Activated CD4-positive, alpha-beta T cell treated with anti-CD3 and anti-CD28 coated beads for 36 hours (primary cell): Measurements from ENCODE around the gene SRBD1. TPM values are rescaled to one million over a fixed set of nuclear protein-coding genes. Genes with fewer than 3 reads are reported as not detected.

Source experiments
- ATAC-seq: fragments of 200-7000 bp; cut with Tn5 transposase; one replicate; pipeline ENCODE4 v1.10.0; 2021; ENCODE audit warnings: mild to moderate bottlenecking, moderate library complexity
- CTCF ChIA-PET: fragments of 350-600 bp; sonication (Branson Sonifier 250); formaldehyde crosslinking; loops from one replicate; lab custom pipeline; 2021; ENCODE audit warnings: antibody characterized with exemption; lab: Charles Lee
- POLR2A ChIA-PET: fragments of 350-600 bp; sonication (Branson Sonifier 250); formaldehyde crosslinking; loops from one replicate; lab custom pipeline; 2021; ENCODE audit warnings: antibody characterized with exemption, inconsistent platforms; lab: Charles Lee
- DNase-seq: peaks from one replicate; pipeline ENCODE4 v3.0.0-alpha.2; 2020
- H3K27ac Mint-ChIP-seq: one replicate; pipeline ENCODE4 v1.8.0; 2021; ENCODE audit warnings: mixed read lengths
- H3K27me3 Mint-ChIP-seq: one replicate; pipeline ENCODE4 v1.8.0; 2021; ENCODE audit warnings: mixed read lengths
- H3K36me3 Mint-ChIP-seq: one replicate; pipeline ENCODE4 v1.8.0; 2021; ENCODE audit warnings: low read depth, mixed read lengths
- H3K4me1 Mint-ChIP-seq: one replicate; pipeline ENCODE4 v1.8.0; 2021; ENCODE audit warnings: mixed read lengths
- H3K4me3 Mint-ChIP-seq: one replicate; pipeline ENCODE4 v1.8.0; 2021; ENCODE audit warnings: mild to moderate bottlenecking, moderate library complexity, mixed read lengths
- H3K9me3 Mint-ChIP-seq: one replicate; pipeline ENCODE4 v1.8.0; 2021; ENCODE audit warnings: low read depth, mixed read lengths
- intact Hi-C, 2 experiments: fragments of 100-400 bp; cut with DNase I in 1 of 2; cut with micrococcal nuclease in 1 of 2; formaldehyde crosslinking; loops; one replicate each; pipeline versions ENCODE4 v1.14.2 to v1.15.1; 2022 to 2024; cut with DNase I, micrococcal nuclease
- total RNA-seq, 2 experiments: library from RNA; stranded (reverse); gene quantifications; one replicate each; pipeline ENCODE4 v1.2.3, GENCODE V29; 2021

Gene SRBD1
- total RNA-seq, 2 experiments from 2014 or later, result 19.2 to 25.0 TPM

GRCh38 chr2:45497355-45497754 is 113.7 kb downstream of the SRBD1 start:
- CTCF ChIA-PET, result interaction anchor here (0.6 to 2.7 kb wide), 8 partner anchors 8 to 516 kb away, joined by 3 to 12 read pairs (median 4); no protein-coding TSS in a partner anchor
- intact Hi-C loops, result loop anchor here in 1 of 2 experiments (1.0 to 2.0 kb wide), 3 partner anchors 71 to 661 kb away; partner anchors contain the start of gene SRBD1
- H3K27me3 Mint-ChIP-seq, result no peaks in the 10 kb centered on the region
- H3K9me3 Mint-ChIP-seq, result peaks cover under 1% of the 10 kb centered on the region
- POLR2A ChIA-PET, result interaction anchor here (0.6 kb wide), 2 partner anchors 492 to 1956 kb away, joined by 4 to 13 read pairs; no protein-coding TSS in a partner anchor
- H3K27ac Mint-ChIP-seq, result peak overlapping the region; percentile 61
- H3K4me3 Mint-ChIP-seq, result no peak overlapping the region
- H3K36me3 Mint-ChIP-seq, result peaks cover 15% of the 10 kb centered on the region
- peaks cover 43% of the 10 kb centered on the region for H3K4me1 Mint-ChIP-seq
- DNase-seq (peak; percentile 71), ATAC-seq (peak; percentile 93)

- H3K27me3 Mint-ChIP-seq, result no peaks in the 10 kb centered on the region
- intact Hi-C loops, result loop anchor here in 1 of 2 experiments (1.0 to 2.0 kb wide), 3 partner anchors 71 to 661 kb away; partner anchors contain the start of gene SRBD1
- peak overlapping the region; percentile 61 for H3K27ac Mint-ChIP-seq
- no peak overlapping the region for H3K4me3 Mint-ChIP-seq
- no peaks in the 10 kb centered on the region for H3K9me3 Mint-ChIP-seq
- POLR2A ChIA-PET, result interaction anchor here (0.6 kb wide), 1 partner anchor 491 kb away, joined by 4 read pairs; no protein-coding TSS in a partner anchor
- CTCF ChIA-PET, result interaction anchor here (0.5 to 2.7 kb wide), 8 partner anchors 8 to 1274 kb away, joined by 3 to 12 read pairs (median 4); no protein-coding TSS in a partner anchor
- DNase-seq (no peak), ATAC-seq (peak; percentile 45)
- H3K36me3 Mint-ChIP-seq, result peaks cover 10% of the 10 kb centered on the region
- peaks cover 43% of the 10 kb centered on the region for H3K4me1 Mint-ChIP-seq
These were observed 114.2 kb downstream of the SRBD1 start for GRCh38 chr2:45496869-45497268.

GRCh38 chr2:45494978-45495293 is 116.1 kb downstream of the SRBD1 start:
- H3K4me1 Mint-ChIP-seq, result peaks cover 41% of the 10 kb centered on the region
- POLR2A ChIA-PET, result no interaction called here
- no peaks in the 10 kb centered on the region for H3K27me3 Mint-ChIP-seq
- intact Hi-C loops, result loop anchor here (1.0 kb wide), 2 partner anchors 514 to 543 kb away; no protein-coding TSS in a partner anchor
- H3K4me3 Mint-ChIP-seq, result no peak overlapping the region
- H3K36me3 Mint-ChIP-seq, result no peaks in the 10 kb centered on the region
- H3K9me3 Mint-ChIP-seq, result no peaks in the 10 kb centered on the region
- no peak for ATAC-seq
- peak overlapping the region; percentile 38 for H3K27ac Mint-ChIP-seq
- DNase-seq, result no peak
- CTCF ChIA-PET, result interaction anchor here (0.6 to 4.7 kb wide), 21 partner anchors 10 to 539 kb away, joined by 3 to 42 read pairs (median 4); no protein-coding TSS in a partner anchor

GRCh38 chr2:45494275-45494977 is 116.6 kb downstream of the SRBD1 start:
- POLR2A ChIA-PET, result interaction anchor here (0.7 kb wide), 1 partner anchor 512 kb away, joined by 14 read pairs; no protein-coding TSS in a partner anchor
- CTCF ChIA-PET, result interaction anchor here (0.7 to 4.7 kb wide), 25 partner anchors 10 to 536 kb away, joined by 3 to 42 read pairs (median 4); no protein-coding TSS in a partner anchor
- Mint-ChIP-seq H3K36me3 (no peaks in the 10 kb centered on the region), H3K4me1 (peaks cover 36% of the 10 kb centered on the region), H3K27me3 (no peaks in the 10 kb centered on the region), H3K27ac (peak overlapping the region; percentile 38), H3K9me3 (no peaks in the 10 kb centered on the region), H3K4me3 (no peak overlapping the region)
- DNase-seq, result no peak
- no peak for ATAC-seq
- intact Hi-C loops, result loop anchor here (1.0 kb wide), 2 partner anchors 513 to 542 kb away; no protein-coding TSS in a partner anchor

- intact Hi-C loops, result no loop called here
- Mint-ChIP-seq H3K36me3 (peaks cover 21% of the 10 kb centered on the region), H3K27me3 (no peaks in the 10 kb centered on the region), H3K27ac (no peak overlapping the region), H3K4me1 (no peaks in the 10 kb centered on the region), H3K9me3 (no peaks in the 10 kb centered on the region), H3K4me3 (no peak overlapping the region)
- ChIA-PET CTCF (interaction anchor here (3.2 kb wide), 1 partner anchor 9 kb away, joined by 19 read pairs; no protein-coding TSS in a partner anchor), POLR2A (no interaction called here)
- ATAC-seq, result no peak
- DNase-seq, result no peak
These were observed 126.1 kb downstream of the SRBD1 start for GRCh38 chr2:45484965-45485364.

- Mint-ChIP-seq H3K4me1 (no peaks in the 10 kb centered on the region), H3K4me3 (no peak overlapping the region), H3K36me3 (peaks cover 25% of the 10 kb centered on the region), H3K27me3 (no peaks in the 10 kb centered on the region), H3K9me3 (no peaks in the 10 kb centered on the region), H3K27ac (no peak overlapping the region)
- ChIA-PET POLR2A (no interaction called here), CTCF (interaction anchor here (3.2 kb wide), 1 partner anchor 10 kb away, joined by 19 read pairs; no protein-coding TSS in a partner anchor)
- DNase-seq (no peak), ATAC-seq (no peak)
- intact Hi-C loops, result no loop called here
These were observed 127.1 kb downstream of the SRBD1 start for GRCh38 chr2:45483997-45484396.

GRCh38 chr2:45477546-45477945 is 133.5 kb downstream of the SRBD1 start:
- ATAC-seq (no peak), DNase-seq (no peak)
- intact Hi-C loops, result no loop called here
- peaks cover 42% of the 10 kb centered on the region for H3K36me3 Mint-ChIP-seq
- POLR2A ChIA-PET, result no interaction called here
- no peaks in the 10 kb centered on the region for H3K27me3 Mint-ChIP-seq
- no peaks in the 10 kb centered on the region for H3K4me1 Mint-ChIP-seq
- no peak overlapping the region for H3K4me3 Mint-ChIP-seq
- CTCF ChIA-PET, result no interaction called here
- no peaks in the 10 kb centered on the region for H3K9me3 Mint-ChIP-seq
- H3K27ac Mint-ChIP-seq, result no peak overlapping the region

- Mint-ChIP-seq H3K27me3 (no peaks in the 10 kb centered on the region), H3K9me3 (no peaks in the 10 kb centered on the region), H3K36me3 (peaks cover 12% of the 10 kb centered on the region), H3K4me1 (peaks cover 4% of the 10 kb centered on the region), H3K4me3 (no peak overlapping the region), H3K27ac (no peak overlapping the region)
- ChIA-PET POLR2A (no interaction called here), CTCF (no interaction called here)
- ATAC-seq (no peak), DNase-seq (no peak)
- intact Hi-C loops, result no loop called here
These were observed 140.5 kb downstream of the SRBD1 start for GRCh38 chr2:45470531-45470930.

- H3K4me1 Mint-ChIP-seq, result peaks cover 4% of the 10 kb centered on the region
- intact Hi-C loops, result no loop called here
- ATAC-seq, result no peak
- no peak overlapping the region for H3K27ac Mint-ChIP-seq
- H3K36me3 Mint-ChIP-seq, result peaks cover 5% of the 10 kb centered on the region
- H3K9me3 Mint-ChIP-seq, result no peaks in the 10 kb centered on the region
- CTCF ChIA-PET, result interaction anchor here (0.6 kb wide), 1 partner anchor 33 kb away, joined by 3 read pairs; no protein-coding TSS in a partner anchor
- no peak overlapping the region for H3K4me3 Mint-ChIP-seq
- no peak for DNase-seq
- POLR2A ChIA-PET, result no interaction called here
- no peaks in the 10 kb centered on the region for H3K27me3 Mint-ChIP-seq
These were observed 141.6 kb downstream of the SRBD1 start for GRCh38 chr2:45469314-45470099.

- H3K36me3 Mint-ChIP-seq, result peaks cover 2% of the 10 kb centered on the region
- no peak overlapping the region for H3K4me3 Mint-ChIP-seq
- ChIA-PET POLR2A (no interaction called here), CTCF (no interaction called here)
- H3K27ac Mint-ChIP-seq, result no peak overlapping the region
- ATAC-seq (no peak), DNase-seq (no peak)
- no peaks in the 10 kb centered on the region for H3K27me3 Mint-ChIP-seq
- peaks cover 4% of the 10 kb centered on the region for H3K4me1 Mint-ChIP-seq
- H3K9me3 Mint-ChIP-seq, result no peaks in the 10 kb centered on the region
- intact Hi-C loops, result no loop called here
These were observed 142.8 kb downstream of the SRBD1 start for GRCh38 chr2:45468279-45468678.

- CTCF ChIA-PET, result no interaction called here
- Mint-ChIP-seq H3K9me3 (no peaks in the 10 kb centered on the region), H3K36me3 (peaks cover 10% of the 10 kb centered on the region), H3K4me3 (no peak overlapping the region), H3K27ac (no peak overlapping the region), H3K27me3 (no peaks in the 10 kb centered on the region), H3K4me1 (peaks cover 4% of the 10 kb centered on the region)
- ATAC-seq (no peak), DNase-seq (no peak)
- POLR2A ChIA-PET, result no interaction called here
- intact Hi-C loops, result no loop called here
These were observed 145.0 kb downstream of the SRBD1 start for GRCh38 chr2:45466053-45466452.
